ENCODE data around the gene GPC6.

GPC6 gene

GRCh38 chr13:94028234-94028633 is 801.6 kb downstream of the GPC6 start:
- Histone ChIP-seq H3K79me2 (ENCODE audit: low read length) (no peaks in the 10 kb centered on the region), H3K4me3 (ENCODE audit: low read length) (no peak overlapping the region), H3K4me2 (ENCODE audit: low read length) (no peak overlapping the region), H3K9me3 (ENCODE audit: insufficient read depth, low read length) (no peaks in the 10 kb centered on the region), H3K27ac (ENCODE audit: low read length) (no peak overlapping the region), H3K4me1 (ENCODE audit: low read length) (no peaks in the 10 kb centered on the region), H4K20me1 (ENCODE audit: insufficient read depth, low read length) (no peaks in the 10 kb centered on the region), H2AFZ (ENCODE audit: low read depth, low read length) (peak overlapping the region; percentile 4; the same call in 1 of the 2 replicates), H3K9ac (ENCODE audit: low read length) (no peak overlapping the region), H3K36me3 (replicated peaks; ENCODE audit: low read depth, low read length) (no peaks in the 10 kb centered on the region), H3K27me3 (ENCODE audit: low read depth, low read length) (no peaks in the 10 kb centered on the region)
- no peak for TF ChIP-seq CTCF (IDR thresholded peaks at IDR 0.05; ENCODE audit: low read depth, low read length)
- TF ChIP-seq EZH2phosphoT487 (IDR thresholded peaks at IDR 0.05; ENCODE audit: low read depth): no peak

- no peaks in the 10 kb centered on the region for H3K9me3 ChIP-seq (ENCODE audit: insufficient read depth, low read length)
- H3K4me3 ChIP-seq (ENCODE audit: low read length): no peak overlapping the region
- H3K4me2 ChIP-seq (ENCODE audit: low read length): no peak overlapping the region
- H4K20me1 ChIP-seq (ENCODE audit: insufficient read depth, low read length): no peaks in the 10 kb centered on the region
- no peaks in the 10 kb centered on the region for H3K36me3 ChIP-seq (replicated peaks; ENCODE audit: low read depth, low read length)
- TF ChIP-seq CTCF (IDR thresholded peaks at IDR 0.05; ENCODE audit: low read depth, low read length) (no peak), EZH2phosphoT487 (IDR thresholded peaks at IDR 0.05; ENCODE audit: low read depth) (no peak)
- H3K27ac ChIP-seq (ENCODE audit: low read length): no peak overlapping the region
- peak overlapping the region; percentile 4; the same call in 1 of the 2 replicates for H2AFZ ChIP-seq (ENCODE audit: low read depth, low read length)
- H3K79me2 ChIP-seq (ENCODE audit: low read length): no peaks in the 10 kb centered on the region
- H3K27me3 ChIP-seq (ENCODE audit: low read depth, low read length): no peaks in the 10 kb centered on the region
- H3K4me1 ChIP-seq (ENCODE audit: low read length): no peaks in the 10 kb centered on the region
- H3K9ac ChIP-seq (ENCODE audit: low read length): no peak overlapping the region
These were observed 802.0 kb downstream of the GPC6 start for GRCh38 chr13:94028650-94029049.

- no peak for TF ChIP-seq CTCF (IDR thresholded peaks at IDR 0.05; ENCODE audit: low read depth, low read length)
- no peaks in the 10 kb centered on the region for H3K36me3 ChIP-seq (replicated peaks; ENCODE audit: low read depth, low read length)
- no peak overlapping the region for H2AFZ ChIP-seq (ENCODE audit: low read depth, low read length)
- H3K4me3 ChIP-seq (ENCODE audit: low read length): no peak overlapping the region
- H4K20me1 ChIP-seq (ENCODE audit: insufficient read depth, low read length): no peaks in the 10 kb centered on the region
- no peaks in the 10 kb centered on the region for H3K9me3 ChIP-seq (ENCODE audit: insufficient read depth, low read length)
- H3K9ac ChIP-seq (ENCODE audit: low read length): no peak overlapping the region
- no peaks in the 10 kb centered on the region for H3K4me1 ChIP-seq (ENCODE audit: low read length)
- no peak overlapping the region for H3K4me2 ChIP-seq (ENCODE audit: low read length)
- H3K79me2 ChIP-seq (ENCODE audit: low read length): no peaks in the 10 kb centered on the region
- no peak overlapping the region for H3K27ac ChIP-seq (ENCODE audit: low read length)
- H3K27me3 ChIP-seq (ENCODE audit: low read depth, low read length): no peaks in the 10 kb centered on the region
These were observed 804.0 kb downstream of the GPC6 start for GRCh38 chr13:94030415-94031119.

GRCh38 chr13:94031609-94032008 is 805.0 kb downstream of the GPC6 start:
- Histone ChIP-seq H2AFZ (ENCODE audit: low read depth, low read length) (no peak overlapping the region), H3K79me2 (ENCODE audit: low read length) (no peaks in the 10 kb centered on the region), H3K4me1 (ENCODE audit: low read length) (no peaks in the 10 kb centered on the region), H3K4me2 (ENCODE audit: low read length) (no peak overlapping the region), H3K4me3 (ENCODE audit: low read length) (no peak overlapping the region), H3K9me3 (ENCODE audit: insufficient read depth, low read length) (no peaks in the 10 kb centered on the region), H3K27me3 (ENCODE audit: low read depth, low read length) (no peaks in the 10 kb centered on the region), H3K36me3 (replicated peaks; ENCODE audit: low read depth, low read length) (no peaks in the 10 kb centered on the region), H3K27ac (ENCODE audit: low read length) (no peak overlapping the region), H4K20me1 (ENCODE audit: insufficient read depth, low read length) (no peaks in the 10 kb centered on the region), H3K9ac (ENCODE audit: low read length) (no peak overlapping the region)
- TF ChIP-seq EZH2phosphoT487 (IDR thresholded peaks at IDR 0.05; ENCODE audit: low read depth) (no peak), CTCF (IDR thresholded peaks at IDR 0.05; ENCODE audit: low read depth, low read length) (no peak)
